Left ventricle myocardium inferior (tissue), 1 donor: ENCODE results near the gene AGAP2. TPM values are rescaled to one million over a fixed set of nuclear protein-coding genes. Genes with fewer than 3 reads are reported as not detected.

ENCODE experiments used
- DNase-seq: peaks from one replicate; pipeline ENCODE4 v3.0.0-alpha.2; 2020
- H3K27ac ChIP-seq: fragments of 200-600 bp; replicated peaks from 2 replicates; pipeline ENCODE4 v1.8.0; 2021
- H3K27me3 ChIP-seq: fragments of 200-600 bp; 2 replicates; pipeline ENCODE4 v1.8.0; 2021; ENCODE audit warnings: low read depth
- H3K36me3 ChIP-seq: fragments of 200-600 bp; 2 replicates; pipeline ENCODE4 v1.8.0; 2021
- H3K4me1 ChIP-seq: fragments of 200-600 bp; 2 replicates; pipeline ENCODE4 v1.8.0; 2021
- H3K4me3 ChIP-seq: fragments of 200-600 bp; 2 replicates; pipeline ENCODE4 v1.8.0; 2021; ENCODE audit warnings: mild to moderate bottlenecking, moderate library complexity
- H3K9me3 ChIP-seq: fragments of 200-600 bp; replicated peaks from 2 replicates; pipeline ENCODE4 v1.8.0; 2021
- intact Hi-C: fragments of 100-400 bp; cut with micrococcal nuclease; formaldehyde crosslinking; loops from one replicate; pipeline ENCODE4 v1.11.0; 2022
- total RNA-seq: library from RNA; stranded (reverse); fragmentation: NEBNext Ultra II Directional; extraction: Animal tissue kit (Norgen Biotek cat#: 25700); gene quantifications from one replicate; pipeline ENCODE4 v1.2.1, GENCODE V29; 2021
- TF ChIP-seq, protein P1 (sequence below): fragments of 200-600 bp; IDR thresholded peaks from 2 replicates; pipeline ENCODE4 v1.8.0; 2021; ENCODE audit warnings: antibody characterized with exemption, mild to moderate bottlenecking, borderline replicate concordance
- donor health status: DM: no; HTN: yes; CAD: no; lungs with severe emphysema.

The AGAP2 gene
- total RNA-seq, 1 donor from 2014 or later: 6.5 TPM

DNA sequence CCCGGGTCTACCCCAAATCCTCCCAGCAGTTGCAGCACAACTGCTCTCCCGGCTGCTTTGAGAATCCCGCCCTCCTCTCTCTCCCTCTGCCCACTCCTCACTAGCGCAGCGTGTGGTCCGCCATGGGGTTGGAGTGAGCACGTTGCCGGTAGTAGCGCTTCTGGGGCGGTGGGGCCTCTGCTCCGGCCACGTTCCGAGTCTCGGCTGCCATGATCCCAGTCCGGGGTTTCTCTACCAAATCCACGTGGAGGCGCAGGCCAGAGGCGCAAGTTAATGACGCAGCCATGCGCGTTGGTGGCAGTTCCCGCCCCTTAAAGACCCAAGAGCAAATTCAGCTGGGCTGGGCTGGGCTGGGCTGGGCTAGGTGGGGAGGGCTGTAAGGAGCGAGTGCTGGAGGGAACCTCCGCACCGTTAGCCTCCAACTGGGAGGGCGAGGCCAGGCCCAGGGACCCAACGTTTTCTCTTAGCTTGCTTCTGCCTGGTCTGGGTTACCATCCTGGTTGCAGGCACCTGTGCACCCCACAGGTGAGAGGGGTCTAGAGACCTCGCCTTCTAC is 33.4 kb upstream of the AGAP2 start, which contains the start of gene METTL1:
TSS of gene METTL1 (minus strand) at position 233 of the 556 bp plus-strand sequence. CDS start at position 211, 22 bp downstream.
- intact Hi-C loops: no loop called here
- peaks cover 2% of the 10 kb centered on the region for H3K27me3 ChIP-seq
- H3K4me1 ChIP-seq: peaks cover 27% of the 10 kb centered on the region
- TF ChIP-seq, protein P1, sequence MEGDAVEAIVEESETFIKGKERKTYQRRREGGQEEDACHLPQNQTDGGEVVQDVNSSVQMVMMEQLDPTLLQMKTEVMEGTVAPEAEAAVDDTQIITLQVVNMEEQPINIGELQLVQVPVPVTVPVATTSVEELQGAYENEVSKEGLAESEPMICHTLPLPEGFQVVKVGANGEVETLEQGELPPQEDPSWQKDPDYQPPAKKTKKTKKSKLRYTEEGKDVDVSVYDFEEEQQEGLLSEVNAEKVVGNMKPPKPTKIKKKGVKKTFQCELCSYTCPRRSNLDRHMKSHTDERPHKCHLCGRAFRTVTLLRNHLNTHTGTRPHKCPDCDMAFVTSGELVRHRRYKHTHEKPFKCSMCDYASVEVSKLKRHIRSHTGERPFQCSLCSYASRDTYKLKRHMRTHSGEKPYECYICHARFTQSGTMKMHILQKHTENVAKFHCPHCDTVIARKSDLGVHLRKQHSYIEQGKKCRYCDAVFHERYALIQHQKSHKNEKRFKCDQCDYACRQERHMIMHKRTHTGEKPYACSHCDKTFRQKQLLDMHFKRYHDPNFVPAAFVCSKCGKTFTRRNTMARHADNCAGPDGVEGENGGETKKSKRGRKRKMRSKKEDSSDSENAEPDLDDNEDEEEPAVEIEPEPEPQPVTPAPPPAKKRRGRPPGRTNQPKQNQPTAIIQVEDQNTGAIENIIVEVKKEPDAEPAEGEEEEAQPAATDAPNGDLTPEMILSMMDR: no peak
- peak within 1 kb of the TSS; percentile 95 for H3K27ac ChIP-seq
- H3K4me3 ChIP-seq: peak within 1 kb of the TSS; percentile 92
- no peaks in the 10 kb centered on the region for H3K9me3 ChIP-seq
- peaks cover 18% of the 10 kb centered on the region for H3K36me3 ChIP-seq
- DNase-seq: peak; percentile 93

DNA sequence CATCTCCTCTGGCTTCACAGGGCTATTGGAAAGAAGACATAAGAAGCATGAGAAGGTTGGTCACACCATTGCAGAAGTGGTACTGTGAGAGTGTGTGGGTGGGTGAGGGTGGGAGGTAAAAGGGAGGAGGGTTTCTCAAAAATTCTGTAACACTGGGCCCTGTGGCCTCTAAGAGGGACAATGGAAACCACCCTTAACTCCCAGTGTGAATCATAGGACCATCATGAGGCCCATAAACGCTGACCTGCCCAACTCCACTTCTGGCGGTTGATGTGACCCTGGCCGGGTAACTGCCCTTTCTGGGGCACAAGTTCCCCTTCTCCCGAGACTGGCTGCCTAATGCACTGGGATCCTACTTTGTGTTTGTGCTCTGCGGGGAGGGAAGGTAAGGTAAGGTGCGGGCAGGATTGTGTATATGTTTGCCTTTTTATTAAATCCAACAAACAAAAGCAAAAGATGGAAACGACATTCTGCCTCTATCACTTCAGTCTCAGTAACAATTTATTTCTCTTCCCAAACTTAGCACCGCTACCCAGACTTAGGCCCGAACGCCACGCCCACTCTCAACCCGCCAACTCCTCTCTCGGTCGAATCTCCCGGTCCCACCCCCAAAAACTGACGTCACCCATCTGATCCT is 32.8 kb upstream of the AGAP2 start:
- Histone ChIP-seq H3K27ac (peak overlapping the region; percentile 95), H3K9me3 (no peaks in the 10 kb centered on the region), H3K4me1 (peaks cover 33% of the 10 kb centered on the region), H3K27me3 (peaks cover 8% of the 10 kb centered on the region), H3K4me3 (peak overlapping the region; percentile 92), H3K36me3 (peaks cover 18% of the 10 kb centered on the region)
- intact Hi-C loops: no loop called here
- peak; percentile 86 for DNase-seq
- TF ChIP-seq, protein P1: no peak

DNA sequence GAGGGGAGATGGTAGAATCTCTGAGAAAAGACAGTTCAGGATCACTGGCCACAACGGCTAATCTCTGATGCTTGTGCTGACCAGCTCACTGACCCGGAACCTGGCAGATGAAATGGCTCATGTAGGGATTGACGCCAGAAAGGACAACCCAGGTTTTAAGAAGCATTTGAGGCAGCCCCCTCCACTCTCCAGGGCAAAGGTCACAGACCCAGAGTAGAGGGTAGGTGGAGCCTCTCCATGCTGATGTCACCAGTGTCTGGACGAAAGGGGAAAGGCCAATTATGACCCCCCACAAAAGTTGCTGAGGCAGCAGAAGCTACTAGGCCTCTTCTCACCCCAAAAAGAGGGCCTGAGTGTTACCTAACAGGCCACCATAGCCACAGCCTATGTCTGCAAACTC is 32.2 kb upstream of the AGAP2 start:
- Histone ChIP-seq H3K4me3 (no peak overlapping the region), H3K9me3 (no peaks in the 10 kb centered on the region), H3K4me1 (peaks cover 39% of the 10 kb centered on the region), H3K27ac (no peak overlapping the region), H3K27me3 (peaks cover 14% of the 10 kb centered on the region), H3K36me3 (peaks cover 18% of the 10 kb centered on the region)
- TF ChIP-seq, protein P1: no peak
- intact Hi-C loops: no loop called here
- no peak for DNase-seq

DNA sequence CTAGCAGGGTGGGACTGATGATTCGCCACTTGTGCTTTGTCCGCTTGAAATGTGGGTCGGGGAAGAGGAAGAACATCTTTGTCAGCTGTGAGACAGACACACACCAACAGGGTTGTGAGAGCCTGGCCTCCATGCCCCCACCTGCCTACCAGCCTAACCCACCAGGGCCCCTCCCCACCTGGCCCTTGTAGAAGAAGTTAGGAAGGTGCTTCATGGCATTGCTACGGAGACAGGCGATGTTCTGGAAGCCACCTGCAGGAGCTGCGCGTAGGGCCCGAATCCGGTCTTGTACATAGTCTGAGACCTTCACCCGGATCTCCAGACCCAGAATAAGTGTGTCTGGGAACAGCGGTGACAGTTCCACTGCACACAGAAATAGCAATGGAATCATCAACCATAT is 31.1 kb upstream of the AGAP2 start:
- peaks cover 25% of the 10 kb centered on the region for H3K27me3 ChIP-seq
- H3K27ac ChIP-seq: no peak overlapping the region
- intact Hi-C loops: no loop called here
- H3K4me1 ChIP-seq: peaks cover 51% of the 10 kb centered on the region
- TF ChIP-seq, protein P1: no peak
- DNase-seq: no peak
- peaks cover 18% of the 10 kb centered on the region for H3K36me3 ChIP-seq
- no peak overlapping the region for H3K4me3 ChIP-seq
- H3K9me3 ChIP-seq: no peaks in the 10 kb centered on the region

DNA sequence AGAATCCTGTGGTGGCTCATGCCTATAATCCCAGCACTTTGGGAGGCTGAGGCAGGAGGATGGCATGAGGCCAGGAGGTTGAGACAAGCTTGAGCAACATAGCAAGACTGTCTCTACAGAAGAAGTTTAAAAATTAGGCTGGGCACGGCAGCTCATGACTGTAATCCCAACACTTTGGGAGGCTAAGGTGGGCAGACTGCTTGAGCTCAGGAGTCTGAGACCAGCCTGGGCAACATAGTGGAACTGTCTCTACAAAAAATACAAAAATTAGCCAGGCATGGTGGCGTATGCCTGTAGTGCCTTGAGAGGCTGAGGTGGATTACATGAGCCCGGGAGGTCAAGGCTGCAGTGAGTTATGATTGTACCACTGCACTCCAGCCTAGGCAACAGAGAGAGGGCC is 29.3 kb upstream of the AGAP2 start:
- no peaks in the 10 kb centered on the region for H3K9me3 ChIP-seq
- no peak for DNase-seq
- peaks cover 18% of the 10 kb centered on the region for H3K36me3 ChIP-seq
- intact Hi-C loops: no loop called here
- TF ChIP-seq, protein P1: no peak
- peaks cover 43% of the 10 kb centered on the region for H3K27me3 ChIP-seq
- no peak overlapping the region for H3K27ac ChIP-seq
- peaks cover 47% of the 10 kb centered on the region for H3K4me1 ChIP-seq
- H3K4me3 ChIP-seq: no peak overlapping the region
